Calu3 (cell line): ENCODE measurements around the gene TMEM184A. TPM values are rescaled to one million over a fixed set of nuclear protein-coding genes. Genes with fewer than 3 reads are reported as not detected.

ENCODE experiments used
- BruUV-seq: library from RNA; stranded (reverse); fragments of 400-500 nt; replicated peaks from 2 replicates; lab custom pipeline; 2021; lab: Mats Ljungman, UMichigan
- CTCF ChIA-PET: fragments of 300-600 bp; sonication (Branson Sonifier 250); formaldehyde crosslinking; loops from one replicate; lab custom pipeline; 2022; ENCODE audit warnings: antibody characterized with exemption; lab: Charles Lee
- DNase-seq: peaks from one replicate; pipeline ENCODE4 v3.0.0; 2022
- H3K27ac Mint-ChIP-seq: one replicate; pipeline ENCODE4 v1.8.0; 2022; ENCODE audit warnings: mixed read lengths; ENCODE audit not compliant: unreplicated experiment
- H3K27me3 Mint-ChIP-seq: one replicate; pipeline ENCODE4 v1.8.0; 2022; ENCODE audit warnings: mixed read lengths; ENCODE audit not compliant: unreplicated experiment
- H3K36me3 Mint-ChIP-seq: one replicate; pipeline ENCODE4 v1.8.0; 2022; ENCODE audit warnings: mild to moderate bottlenecking, moderate library complexity, mixed read lengths; ENCODE audit not compliant: insufficient read depth, unreplicated experiment
- H3K4me1 Mint-ChIP-seq: one replicate; pipeline ENCODE4 v1.8.0; 2022; ENCODE audit warnings: mild to moderate bottlenecking, low read depth, mixed read lengths; ENCODE audit not compliant: unreplicated experiment
- H3K4me3 Mint-ChIP-seq: one replicate; pipeline ENCODE4 v1.8.0; 2022; ENCODE audit warnings: mild to moderate bottlenecking, low read depth, moderate library complexity, mixed read lengths; ENCODE audit not compliant: unreplicated experiment
- H3K9me3 Mint-ChIP-seq: one replicate; pipeline ENCODE4 v1.8.0; 2022; ENCODE audit warnings: low read depth, mixed read lengths; ENCODE audit not compliant: unreplicated experiment
- CTCF ChIP-seq: fragments of 200-600 bp; IDR thresholded peaks from one replicate; pipeline ENCODE4 v1.8.0; 2022; ENCODE audit warnings: antibody characterized with exemption; ENCODE audit not compliant: unreplicated experiment
- intact Hi-C: fragments of 100-400 bp; cut with micrococcal nuclease; formaldehyde crosslinking; loops from one replicate; pipeline ENCODE4 v1.10.0; 2022; ENCODE audit not compliant: unreplicated experiment
- total RNA-seq: library from RNA; stranded (reverse); gene quantifications from 2 replicates; pipeline ENCODE4 v1.2.3, GENCODE V29; 2022

The TMEM184A gene
- total RNA-seq, 1 experiment from 2014 or later, result 61.9 TPM

- intact Hi-C loops, result no loop called here
- no peaks in the 10 kb centered on the region for H3K27me3 Mint-ChIP-seq
- TF ChIP-seq CTCF, result no peak
- H3K36me3 Mint-ChIP-seq, result peaks cover 84% of the 10 kb centered on the region
- no peak overlapping the region for H3K27ac Mint-ChIP-seq
- no peak for DNase-seq
- no peaks in the 10 kb centered on the region for H3K9me3 Mint-ChIP-seq
- H3K4me3 Mint-ChIP-seq, result no peak overlapping the region
- CTCF ChIA-PET, result no interaction called here
- no TSS peak for BruUV-seq
- no peaks in the 10 kb centered on the region for H3K4me1 Mint-ChIP-seq
Measured at GRCh38 chr7:1492640-1493039, 63.4 kb downstream of the TMEM184A start.

Other genes with a start within 250 kb of the TMEM184A start
- 162 and 176 TPM in 2 replicates for gene MICALL2, start 96.7 kb downstream of the TMEM184A start, total RNA-seq
- gene INTS1, start 51.8 kb downstream of the TMEM184A start, total RNA-seq, result 177 and 192 TPM in 2 replicates
- 105 and 113 TPM in 2 replicates for gene MAFK, start 25.5 kb downstream of the TMEM184A start, total RNA-seq
- 64.0 and 67.2 TPM in 2 replicates for gene PSMG3, start 13.8 kb upstream of the TMEM184A start, total RNA-seq
- gene ELFN1, start 114.1 kb upstream of the TMEM184A start, total RNA-seq, result 0.27 TPM in 1 of 2 replicates, not detected in the other